HL-60 (cell line): ENCODE data around the gene RXRG.

Experiments used
- DNase-seq, 2 experiments: peaks; one replicate each; pipeline ENCODE4 v3.0.0-alpha.2; 2010 to 2020; ENCODE audit warnings: low read depth in 1 of 2, low spot score in 1 of 2
- H3K27ac ChIP-seq: fragments of 250-450 bp; sonication (Bioruptor Pico); replicated peaks from 2 replicates; pipeline ENCODE4 v1.5.1; 2020; ENCODE audit warnings: mild to moderate bottlenecking, moderate library complexity
- H3K27me3 ChIP-seq: fragments of 250-450 bp; sonication (Bioruptor Pico); 2 replicates; pipeline ENCODE4 v1.5.1; 2021; ENCODE audit warnings: mild to moderate bottlenecking, moderate library complexity; ENCODE audit not compliant: insufficient read depth, poor library complexity, severe bottlenecking
- H3K4me3 ChIP-seq: replicated peaks from 2 replicates; pipeline ENCODE4 v1.5.1; 2011; ENCODE audit warnings: mild to moderate bottlenecking, control low read depth, low read length; ENCODE audit not compliant: insufficient read depth
- GABPA ChIP-seq: IDR thresholded peaks from 2 replicates; pipeline ENCODE4 v1.6.1; 2012; ENCODE audit warnings: low read depth
- POLR2AphosphoS5 ChIP-seq: IDR thresholded peaks from 2 replicates; pipeline ENCODE4 v1.6.1; 2012; ENCODE audit warnings: low read depth
- SPI1 ChIP-seq: IDR thresholded peaks from 2 replicates; pipeline ENCODE4 v1.6.1; 2012; ENCODE audit warnings: low read depth, mild to moderate bottlenecking, borderline replicate concordance
- TF ChIP-seq, protein P1 (sequence below): IDR thresholded peaks from 2 replicates; pipeline ENCODE4 v1.6.1; 2012; ENCODE audit warnings: low read depth; ENCODE audit not compliant: insufficient replicate concordance
- TF ChIP-seq, protein P2 (sequence below): IDR thresholded peaks from one replicate; pipeline ENCODE4 v1.5.1; 2011; ENCODE audit warnings: low read length, control low read depth, inconsistent platforms; ENCODE audit not compliant: insufficient read depth

Gene RXRG

DNA sequence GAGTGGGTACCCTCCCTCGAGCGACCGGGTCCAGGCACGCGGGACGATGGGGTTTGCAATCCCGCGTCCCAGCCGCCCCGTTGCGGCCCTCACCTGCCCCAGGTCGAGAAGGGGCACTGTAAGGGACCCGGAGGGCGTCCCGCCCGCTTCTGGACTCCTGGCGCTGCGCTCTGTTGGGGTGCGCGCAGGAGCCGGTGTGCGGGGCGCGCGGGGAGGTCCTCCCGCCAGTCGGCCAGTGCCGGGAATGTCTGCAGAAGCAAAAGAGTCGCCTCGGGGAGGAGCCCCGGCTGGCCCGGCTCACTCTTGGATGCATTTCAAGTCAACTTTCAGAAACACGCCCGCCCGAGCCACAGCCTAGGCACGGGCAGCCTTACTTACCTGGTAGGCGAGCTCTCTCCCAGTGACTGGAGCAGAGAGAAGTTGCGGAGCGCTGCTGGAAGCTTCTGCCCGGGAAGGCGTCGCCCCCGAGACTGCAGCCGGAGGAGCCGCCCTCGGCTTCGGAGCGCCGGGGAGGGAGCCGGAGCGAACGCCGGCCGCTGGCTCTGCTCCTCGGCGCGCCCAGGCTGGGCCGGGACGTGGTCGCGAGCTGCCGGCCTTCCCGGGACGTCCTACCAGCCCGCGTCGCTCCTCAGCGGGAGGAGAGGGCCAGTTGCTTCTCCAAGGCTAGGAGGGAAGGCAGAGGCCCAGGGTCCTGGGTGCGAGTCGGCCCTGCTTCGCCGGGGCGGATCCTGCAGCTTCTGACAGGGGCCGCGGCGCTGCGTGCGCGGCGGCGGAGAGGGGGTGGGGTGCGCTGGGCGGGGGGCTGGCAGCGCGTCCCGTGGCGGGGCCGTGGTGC lies 88.7 kb downstream of the RXRG start, which contains the start of gene LMX1A:
TSS of gene LMX1A (minus strand) at position 739 of the 835 bp plus-strand sequence. CDS start 1,156 bp downstream, outside the sequence.
- no peak for DNase-seq
- TF ChIP-seq POLR2AphosphoS5 (no peak), SPI1 (no peak), GABPA (no peak)
- TF ChIP-seq, protein P1, sequence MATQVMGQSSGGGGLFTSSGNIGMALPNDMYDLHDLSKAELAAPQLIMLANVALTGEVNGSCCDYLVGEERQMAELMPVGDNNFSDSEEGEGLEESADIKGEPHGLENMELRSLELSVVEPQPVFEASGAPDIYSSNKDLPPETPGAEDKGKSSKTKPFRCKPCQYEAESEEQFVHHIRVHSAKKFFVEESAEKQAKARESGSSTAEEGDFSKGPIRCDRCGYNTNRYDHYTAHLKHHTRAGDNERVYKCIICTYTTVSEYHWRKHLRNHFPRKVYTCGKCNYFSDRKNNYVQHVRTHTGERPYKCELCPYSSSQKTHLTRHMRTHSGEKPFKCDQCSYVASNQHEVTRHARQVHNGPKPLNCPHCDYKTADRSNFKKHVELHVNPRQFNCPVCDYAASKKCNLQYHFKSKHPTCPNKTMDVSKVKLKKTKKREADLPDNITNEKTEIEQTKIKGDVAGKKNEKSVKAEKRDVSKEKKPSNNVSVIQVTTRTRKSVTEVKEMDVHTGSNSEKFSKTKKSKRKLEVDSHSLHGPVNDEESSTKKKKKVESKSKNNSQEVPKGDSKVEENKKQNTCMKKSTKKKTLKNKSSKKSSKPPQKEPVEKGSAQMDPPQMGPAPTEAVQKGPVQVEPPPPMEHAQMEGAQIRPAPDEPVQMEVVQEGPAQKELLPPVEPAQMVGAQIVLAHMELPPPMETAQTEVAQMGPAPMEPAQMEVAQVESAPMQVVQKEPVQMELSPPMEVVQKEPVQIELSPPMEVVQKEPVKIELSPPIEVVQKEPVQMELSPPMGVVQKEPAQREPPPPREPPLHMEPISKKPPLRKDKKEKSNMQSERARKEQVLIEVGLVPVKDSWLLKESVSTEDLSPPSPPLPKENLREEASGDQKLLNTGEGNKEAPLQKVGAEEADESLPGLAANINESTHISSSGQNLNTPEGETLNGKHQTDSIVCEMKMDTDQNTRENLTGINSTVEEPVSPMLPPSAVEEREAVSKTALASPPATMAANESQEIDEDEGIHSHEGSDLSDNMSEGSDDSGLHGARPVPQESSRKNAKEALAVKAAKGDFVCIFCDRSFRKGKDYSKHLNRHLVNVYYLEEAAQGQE, result no peak
- TF ChIP-seq, protein P2, sequence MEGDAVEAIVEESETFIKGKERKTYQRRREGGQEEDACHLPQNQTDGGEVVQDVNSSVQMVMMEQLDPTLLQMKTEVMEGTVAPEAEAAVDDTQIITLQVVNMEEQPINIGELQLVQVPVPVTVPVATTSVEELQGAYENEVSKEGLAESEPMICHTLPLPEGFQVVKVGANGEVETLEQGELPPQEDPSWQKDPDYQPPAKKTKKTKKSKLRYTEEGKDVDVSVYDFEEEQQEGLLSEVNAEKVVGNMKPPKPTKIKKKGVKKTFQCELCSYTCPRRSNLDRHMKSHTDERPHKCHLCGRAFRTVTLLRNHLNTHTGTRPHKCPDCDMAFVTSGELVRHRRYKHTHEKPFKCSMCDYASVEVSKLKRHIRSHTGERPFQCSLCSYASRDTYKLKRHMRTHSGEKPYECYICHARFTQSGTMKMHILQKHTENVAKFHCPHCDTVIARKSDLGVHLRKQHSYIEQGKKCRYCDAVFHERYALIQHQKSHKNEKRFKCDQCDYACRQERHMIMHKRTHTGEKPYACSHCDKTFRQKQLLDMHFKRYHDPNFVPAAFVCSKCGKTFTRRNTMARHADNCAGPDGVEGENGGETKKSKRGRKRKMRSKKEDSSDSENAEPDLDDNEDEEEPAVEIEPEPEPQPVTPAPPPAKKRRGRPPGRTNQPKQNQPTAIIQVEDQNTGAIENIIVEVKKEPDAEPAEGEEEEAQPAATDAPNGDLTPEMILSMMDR, result no peak
- peaks cover 68% of the 10 kb centered on the region for H3K27me3 ChIP-seq
- H3K4me3 ChIP-seq, result no peak within 1 kb of the TSS
- H3K27ac ChIP-seq, result no peak within 1 kb of the TSS

DNA sequence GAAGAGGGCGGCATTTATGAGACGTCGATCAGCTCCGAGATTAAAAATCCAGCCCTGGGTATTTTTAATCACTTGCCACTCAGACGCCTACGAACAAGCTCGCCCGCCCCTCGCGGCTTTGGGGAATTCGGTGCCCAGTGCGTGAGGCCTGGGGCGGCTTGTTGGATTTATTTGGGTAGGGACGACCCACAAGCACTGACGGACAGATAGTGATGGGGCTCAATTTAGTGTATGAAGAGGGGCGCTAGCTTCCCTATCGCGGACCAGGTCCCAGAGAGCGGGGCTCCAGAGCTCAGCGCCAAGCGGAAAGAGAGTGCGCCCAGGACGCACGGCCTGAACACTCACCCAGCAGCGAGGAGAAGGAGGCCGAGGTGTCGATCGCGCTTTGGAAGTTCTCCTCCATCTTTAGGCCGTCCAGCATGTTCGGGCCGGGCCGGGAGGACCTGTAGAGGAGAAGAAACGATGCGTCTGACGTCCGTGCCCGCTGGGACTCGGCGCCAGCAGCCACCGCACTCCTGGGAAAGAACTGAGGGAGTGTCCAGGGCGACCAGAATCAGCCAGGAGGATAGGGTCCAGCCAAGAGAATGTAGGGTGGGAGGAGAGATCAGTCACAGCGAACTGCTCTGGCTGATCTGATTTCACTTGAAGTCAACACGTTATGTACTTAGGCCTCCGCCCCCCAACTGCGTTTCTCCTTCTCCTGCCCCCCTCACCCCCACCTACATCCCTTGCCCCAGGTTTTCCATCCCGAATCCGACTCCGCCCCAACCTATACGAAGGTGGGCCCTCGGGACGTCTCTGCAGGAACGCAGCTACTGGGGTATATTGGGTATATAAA lies 89.6 kb downstream of the RXRG start:
- no peak overlapping the region for H3K4me3 ChIP-seq
- H3K27ac ChIP-seq, result no peak overlapping the region
- TF ChIP-seq, protein P2, result no peak
- no peak for DNase-seq
- H3K27me3 ChIP-seq, result peaks cover 77% of the 10 kb centered on the region

- Histone ChIP-seq H3K27ac (no peak overlapping the region), H3K27me3 (peaks cover 79% of the 10 kb centered on the region), H3K4me3 (no peak overlapping the region)
- TF ChIP-seq SPI1 (no peak), POLR2AphosphoS5 (no peak), GABPA (no peak)
- TF ChIP-seq, protein P1, result no peak
- TF ChIP-seq, protein P2, result no peak
- no peak for DNase-seq
Observed at GRCh38 chr1:165354739-165355138, 90.2 kb downstream of the RXRG start.
